PFSK-1 (cell line): ENCODE data around the gene TBC1D10B.
A peak's percentile ranks its signal among the peaks of the same experiment; 100 is the strongest.

Experiments
- FOXP2 ChIP-seq: optimal IDR thresholded peaks from 2 replicates; pipeline ENCODE3; 2011; ENCODE audit warnings: borderline replicate concordance, control low read depth, inconsistent platforms; ENCODE audit not compliant: insufficient read depth; ENCODE audit errors: extremely low read length, extremely low read depth
- POLR2AphosphoS5 ChIP-seq: IDR thresholded peaks from 2 replicates; pipeline ENCODE4 v1.6.1; 2012; ENCODE audit warnings: low read depth, mild to moderate bottlenecking, control low read depth, low read length, moderate library complexity
- SIN3A ChIP-seq: IDR thresholded peaks from 2 replicates; pipeline ENCODE4 v1.6.1; 2012; ENCODE audit warnings: mild to moderate bottlenecking, low read length, moderate library complexity, borderline replicate concordance; ENCODE audit not compliant: insufficient read depth
- TAF1 ChIP-seq: IDR thresholded peaks from 2 replicates; pipeline ENCODE4 v1.6.1; 2012; ENCODE audit warnings: low read length, control low read depth, borderline replicate concordance; ENCODE audit not compliant: insufficient read depth
- TF ChIP-seq, protein P1 (sequence below), 2 experiments: IDR thresholded peaks; 2 replicates each; pipeline versions ENCODE4 v1.6.1 to v1.8.0; 2011 to 2012; ENCODE audit warnings: low read depth in 2 of 2, low read length in 2 of 2, control low read depth in 1 of 2, inconsistent platforms in 1 of 2, mild to moderate bottlenecking in 1 of 2, moderate library complexity in 1 of 2; ENCODE audit not compliant: insufficient read depth in 1 of 2

TBC1D10B gene

GRCh38 chr16:30335598-30336474, 34.5 kb downstream of the TBC1D10B start:
- TF ChIP-seq SIN3A (no peak), FOXP2 (no peak), POLR2AphosphoS5 (no peak; the same call in 1 of the 2 replicates), TAF1 (no peak)
- TF ChIP-seq, protein P1, sequence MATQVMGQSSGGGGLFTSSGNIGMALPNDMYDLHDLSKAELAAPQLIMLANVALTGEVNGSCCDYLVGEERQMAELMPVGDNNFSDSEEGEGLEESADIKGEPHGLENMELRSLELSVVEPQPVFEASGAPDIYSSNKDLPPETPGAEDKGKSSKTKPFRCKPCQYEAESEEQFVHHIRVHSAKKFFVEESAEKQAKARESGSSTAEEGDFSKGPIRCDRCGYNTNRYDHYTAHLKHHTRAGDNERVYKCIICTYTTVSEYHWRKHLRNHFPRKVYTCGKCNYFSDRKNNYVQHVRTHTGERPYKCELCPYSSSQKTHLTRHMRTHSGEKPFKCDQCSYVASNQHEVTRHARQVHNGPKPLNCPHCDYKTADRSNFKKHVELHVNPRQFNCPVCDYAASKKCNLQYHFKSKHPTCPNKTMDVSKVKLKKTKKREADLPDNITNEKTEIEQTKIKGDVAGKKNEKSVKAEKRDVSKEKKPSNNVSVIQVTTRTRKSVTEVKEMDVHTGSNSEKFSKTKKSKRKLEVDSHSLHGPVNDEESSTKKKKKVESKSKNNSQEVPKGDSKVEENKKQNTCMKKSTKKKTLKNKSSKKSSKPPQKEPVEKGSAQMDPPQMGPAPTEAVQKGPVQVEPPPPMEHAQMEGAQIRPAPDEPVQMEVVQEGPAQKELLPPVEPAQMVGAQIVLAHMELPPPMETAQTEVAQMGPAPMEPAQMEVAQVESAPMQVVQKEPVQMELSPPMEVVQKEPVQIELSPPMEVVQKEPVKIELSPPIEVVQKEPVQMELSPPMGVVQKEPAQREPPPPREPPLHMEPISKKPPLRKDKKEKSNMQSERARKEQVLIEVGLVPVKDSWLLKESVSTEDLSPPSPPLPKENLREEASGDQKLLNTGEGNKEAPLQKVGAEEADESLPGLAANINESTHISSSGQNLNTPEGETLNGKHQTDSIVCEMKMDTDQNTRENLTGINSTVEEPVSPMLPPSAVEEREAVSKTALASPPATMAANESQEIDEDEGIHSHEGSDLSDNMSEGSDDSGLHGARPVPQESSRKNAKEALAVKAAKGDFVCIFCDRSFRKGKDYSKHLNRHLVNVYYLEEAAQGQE (IDR thresholded peaks at IDR 0.05; ENCODE audit: insufficient read depth in 1 of 2, low read depth in 2 of 2, low read length in 2 of 2) = no peak

DNA sequence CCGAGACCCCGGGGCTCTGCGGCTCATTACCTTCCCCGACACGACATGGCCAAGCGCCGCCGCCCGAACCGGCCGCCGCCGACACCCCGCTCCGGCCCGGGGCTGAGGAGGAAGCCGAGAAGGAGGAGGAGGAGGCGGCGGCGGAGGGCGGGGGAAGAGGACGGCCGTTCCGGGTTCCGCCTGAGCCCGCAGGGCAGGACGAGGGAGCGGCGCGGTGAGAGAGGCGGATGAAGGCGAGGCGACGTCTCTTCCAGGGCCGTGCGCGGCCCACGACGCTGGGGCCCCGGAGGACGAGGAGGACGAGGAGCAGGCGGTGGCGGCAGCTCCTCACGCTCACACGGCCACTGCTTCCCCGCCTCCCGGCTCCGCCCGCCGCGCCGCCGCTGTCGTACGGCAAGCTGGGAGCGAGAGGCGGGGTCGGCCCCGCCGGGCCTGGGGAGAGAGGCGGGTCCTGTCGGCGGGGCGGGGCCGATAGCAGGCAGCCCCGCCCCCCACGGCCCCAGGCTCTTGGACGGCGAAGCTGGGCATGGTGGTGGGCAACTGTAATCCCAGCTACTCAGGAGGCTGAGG, 35.2 kb downstream of the TBC1D10B start:
- TF ChIP-seq POLR2AphosphoS5 = peak; percentile 49; the same call in 1 of the 2 replicates
